Right cardiac atrium (tissue), 5 donors: ENCODE results near the gene VTI1A. TPM values are rescaled to one million over a fixed set of nuclear protein-coding genes. Genes with fewer than 3 reads are reported as not detected.

Experiments used
- ATAC-seq, 2 donors: fragments of 200-7000 bp; cut with Tn5 transposase; one replicate each; pipeline versions ENCODE4 v1.8.0 to v1.9.1; 2020; ENCODE audit warnings: moderate library complexity in 2 of 2, mild to moderate bottlenecking in 1 of 2
- DNase-seq, 3 donors: peaks; one replicate each; pipeline ENCODE4 v3.0.0-alpha.2; 2020
- H3K27ac ChIP-seq: one replicate; pipeline ENCODE4 v1.5.1; 2013; ENCODE audit warnings: mild to moderate bottlenecking, low read length, control low read depth, moderate library complexity
- H3K27me3 ChIP-seq: one replicate; pipeline ENCODE4 v1.6.1; 2013; ENCODE audit not compliant: control insufficient read depth, insufficient read depth
- H3K4me1 ChIP-seq: one replicate; pipeline ENCODE4 v1.6.1; 2013; ENCODE audit warnings: low read length; ENCODE audit not compliant: control insufficient read depth, insufficient read depth
- H3K4me3 ChIP-seq: one replicate; pipeline ENCODE4 v1.5.1; 2013; ENCODE audit warnings: low read length, control low read depth
- H3K9me3 ChIP-seq: one replicate; pipeline ENCODE4 v1.6.1; 2013; ENCODE audit warnings: low read length; ENCODE audit not compliant: control insufficient read depth
- WGBS: extraction: QIAGEN DNeasy Blood & Tissue Kit; methylation state at CpG from one replicate; pipeline ENCODE4 v1.1.7; 2013; 5-methylcytosine and 5-hydroxymethylcytosine counted together
- intact Hi-C, 4 donors: fragments of 100-400 bp; cut with DNase I; formaldehyde crosslinking; loops; one replicate each; pipeline versions ENCODE4 v1.11.0 to v1.14.0; 2022 to 2023
- polyA plus RNA-seq: library from polyadenylated mRNA; stranded (reverse); fragments of 200-250 nt; gene quantifications from one replicate; pipeline ENCODE4 v1.2.3, GENCODE V29; 2013
- total RNA-seq, 4 donors: library from RNA; stranded (reverse); fragmentation: NEBNext Ultra II Directional; extraction: Animal tissue kit (Norgen Biotek cat#: 25700); gene quantifications; one replicate each; pipeline ENCODE4 v1.2.1, GENCODE V29; 2021
- donor health status: healthy with polysubstance abuse.
- donor health status: DM: no; HTN: yes; CAD: no.
- donor health status: DM: no; HTN: no; CAD: no.
- donor health status: DM: no; HTN: yes; CAD: no; lungs with severe emphysema.
- donor health status: DM: yes; HTN: yes; CAD: no.

Gene VTI1A
- total and polyA plus RNA-seq, 5 donors: 9.1 to 22.5 (median 19.7) TPM

DNA sequence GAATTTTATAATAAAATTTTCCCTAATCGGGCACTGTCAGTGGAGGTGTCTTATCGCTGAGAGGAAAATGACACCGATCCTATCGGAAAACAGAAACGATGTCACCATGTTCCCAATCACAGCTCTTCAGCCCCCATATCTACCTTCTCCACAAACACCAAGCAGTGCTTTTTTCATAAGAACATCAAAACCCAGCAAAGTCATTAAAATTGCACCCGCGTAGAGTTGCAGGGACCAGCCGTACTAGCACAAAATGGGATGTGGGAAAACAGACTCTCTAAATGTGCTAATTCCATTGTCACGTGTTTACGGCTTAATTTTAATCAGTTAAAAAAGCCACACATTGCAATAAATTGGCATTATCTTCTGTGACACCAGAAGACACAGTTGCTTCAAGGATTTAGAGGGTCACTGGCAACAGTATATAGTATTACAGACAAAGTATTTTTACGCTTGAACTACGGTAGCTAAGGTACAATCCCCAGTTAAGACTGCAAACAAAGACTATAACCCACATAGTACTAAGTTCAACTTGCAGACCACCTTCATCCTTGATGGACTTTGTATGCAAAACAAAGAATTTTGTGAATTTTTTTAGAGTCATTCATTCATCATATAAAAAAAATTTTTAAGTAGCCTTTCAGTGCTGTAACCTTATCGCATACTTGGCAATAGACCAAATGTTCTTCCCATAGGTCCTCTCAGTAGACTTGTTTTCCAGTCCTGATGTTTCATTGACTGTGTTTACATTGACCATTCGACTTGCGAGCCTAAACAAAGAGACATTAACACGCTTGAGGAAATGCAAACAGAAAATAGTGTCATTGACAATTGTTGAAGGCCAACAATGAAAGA is 116.0 kb downstream of the VTI1A start:
- 93% methylated on average over 16 of the region's 16 CpGs for WGBS
- intact Hi-C loops: loop anchor here in 1 of 4 donors (10.0 kb wide), 2 partner anchors 562 to 822 kb away; no protein-coding TSS in a partner anchor

DNA sequence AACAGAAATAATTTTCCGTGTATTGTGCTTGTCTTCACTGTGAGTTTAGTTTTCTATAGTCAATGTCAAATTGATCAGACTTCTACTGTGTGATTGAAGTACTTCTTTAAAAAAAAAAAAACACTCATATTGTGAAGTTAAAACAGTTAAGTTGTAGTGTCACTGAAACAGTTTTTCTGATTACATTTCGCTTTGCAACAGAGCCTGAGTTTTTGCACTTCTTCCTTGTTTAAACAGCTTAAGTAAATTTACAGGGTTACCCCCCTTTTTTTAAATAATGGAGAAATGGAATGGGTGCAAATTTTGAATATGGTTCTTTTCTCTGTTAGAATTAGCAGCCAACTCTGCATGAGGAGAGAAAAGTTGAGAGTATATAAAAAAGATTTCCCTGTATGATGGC is 117.3 kb downstream of the VTI1A start:
- Histone ChIP-seq H3K9me3 (no peaks in the 10 kb centered on the region), H3K27me3 (no peaks in the 10 kb centered on the region), H3K27ac (no peak overlapping the region), H3K4me3 (no peak overlapping the region), H3K4me1 (no peaks in the 10 kb centered on the region)
- intact Hi-C loops: loop anchor here in 1 of 4 donors (10.0 kb wide), 2 partner anchors 560 to 820 kb away; no protein-coding TSS in a partner anchor
- WGBS: 83% methylated on average over 2 of the region's 2 CpGs
- no peak for ATAC-seq
- DNase-seq: no peak

More for the DNA sequence above, 116.0 kb downstream of the VTI1A start:
- no peaks in the 10 kb centered on the region for H3K4me1 ChIP-seq
- H3K27me3 ChIP-seq: no peaks in the 10 kb centered on the region
- DNase-seq (no peak), ATAC-seq (no peak)
- H3K4me3 ChIP-seq: no peak overlapping the region
- H3K27ac ChIP-seq: no peak overlapping the region
- no peaks in the 10 kb centered on the region for H3K9me3 ChIP-seq

DNA sequence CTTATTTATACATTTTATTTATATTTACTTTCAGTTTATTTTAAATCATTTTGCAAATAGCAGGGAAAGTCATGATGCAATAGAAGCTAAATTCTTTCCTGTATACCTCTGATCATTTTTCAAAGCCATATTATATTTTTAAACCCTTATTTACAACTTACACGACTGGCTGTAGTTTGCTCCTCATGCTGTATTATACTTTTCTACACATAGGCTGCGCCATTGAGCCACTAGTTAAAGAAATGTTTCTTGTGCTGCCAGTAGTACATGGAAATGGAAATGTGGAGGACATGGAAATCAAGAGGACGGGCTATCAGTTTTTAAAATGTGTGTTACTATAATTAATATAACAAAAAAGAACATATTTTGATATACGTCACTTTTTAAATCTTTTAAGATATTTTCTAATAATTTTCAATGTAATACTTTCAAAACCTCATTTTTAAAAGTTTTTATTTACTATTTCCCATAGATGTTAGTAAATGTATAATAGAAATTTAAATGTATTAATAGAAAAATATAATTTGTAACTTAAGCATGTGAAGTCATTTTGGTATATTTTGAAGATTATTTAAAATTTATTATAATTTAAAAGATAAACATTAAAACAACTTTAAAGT is 118.5 kb downstream of the VTI1A start:
- ATAC-seq (peak in 1 of 2 donors; percentile 62), DNase-seq (no peak)
- no peaks in the 10 kb centered on the region for H3K9me3 ChIP-seq
- intact Hi-C loops: loop anchor here in 1 of 4 donors (10.0 kb wide), 2 partner anchors 559 to 819 kb away; no protein-coding TSS in a partner anchor
- WGBS: 43% methylated on average over 4 of the region's 4 CpGs
- H3K4me3 ChIP-seq: no peak overlapping the region
- no peak overlapping the region for H3K27ac ChIP-seq
- H3K4me1 ChIP-seq: no peaks in the 10 kb centered on the region
- no peaks in the 10 kb centered on the region for H3K27me3 ChIP-seq

DNA sequence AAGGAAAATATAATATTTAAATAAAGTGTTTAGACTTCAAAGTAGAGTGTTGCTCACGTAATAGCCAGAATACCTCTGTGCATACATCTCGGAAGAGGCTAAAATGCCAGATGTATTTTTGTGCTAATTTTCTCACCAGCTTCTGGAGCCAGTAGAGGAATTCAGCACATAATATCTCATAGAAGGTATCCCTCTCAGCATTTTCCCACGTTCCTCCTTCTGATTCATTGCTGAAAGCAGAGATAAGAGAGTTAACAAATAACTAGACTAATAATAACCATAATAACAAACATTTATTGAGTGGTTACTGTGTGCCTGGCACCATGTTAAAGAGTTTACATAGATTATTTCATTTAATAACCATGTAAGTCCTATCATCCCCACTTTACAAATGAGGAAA is 123.6 kb downstream of the VTI1A start:
- H3K27ac ChIP-seq: no peak overlapping the region
- intact Hi-C loops: no loop called here
- H3K9me3 ChIP-seq: no peaks in the 10 kb centered on the region
- no peaks in the 10 kb centered on the region for H3K4me1 ChIP-seq
- H3K4me3 ChIP-seq: no peak overlapping the region
- ATAC-seq (no peak), DNase-seq (no peak)
- WGBS: 95% methylated on average over 3 of the region's 3 CpGs
- no peaks in the 10 kb centered on the region for H3K27me3 ChIP-seq

GRCh38 chr10:112579578-112579977 is 132.6 kb downstream of the VTI1A start:
- Histone ChIP-seq H3K4me3 (no peak overlapping the region), H3K27me3 (no peaks in the 10 kb centered on the region), H3K4me1 (no peaks in the 10 kb centered on the region), H3K9me3 (no peaks in the 10 kb centered on the region), H3K27ac (no peak overlapping the region)
- no peak for DNase-seq
- intact Hi-C loops: no loop called here
- WGBS: 97% methylated on average over 1 of the region's 1 CpG
- no peak for ATAC-seq

DNA sequence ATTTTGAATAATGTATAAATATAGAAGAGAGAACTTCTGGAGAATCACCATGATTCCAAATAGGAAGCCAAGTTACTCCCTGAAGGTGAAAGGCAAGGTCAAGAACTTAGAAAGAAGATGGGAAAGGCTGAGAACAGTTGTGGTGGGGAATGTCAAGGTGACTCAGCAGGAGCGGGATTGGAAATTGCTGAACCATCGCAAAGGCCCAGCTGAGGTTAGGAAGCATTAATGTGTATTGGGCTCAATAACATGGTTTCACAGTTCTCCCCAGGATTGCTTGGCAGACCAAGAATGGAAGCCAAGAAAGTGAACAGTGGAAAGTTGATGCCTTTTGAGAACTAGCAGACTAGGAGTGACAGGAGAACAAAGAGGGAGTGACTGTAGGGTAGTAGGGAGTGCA is 133.3 kb downstream of the VTI1A start:
- Histone ChIP-seq H3K4me1 (no peaks in the 10 kb centered on the region), H3K9me3 (no peaks in the 10 kb centered on the region), H3K27ac (no peak overlapping the region), H3K4me3 (no peak overlapping the region), H3K27me3 (no peaks in the 10 kb centered on the region)
- intact Hi-C loops: no loop called here
- DNase-seq (no peak), ATAC-seq (no peak)
- 99% methylated on average over 2 of the region's 2 CpGs for WGBS

- DNase-seq (no peak), ATAC-seq (no peak)
- H3K27ac ChIP-seq: no peak overlapping the region
- H3K9me3 ChIP-seq: no peaks in the 10 kb centered on the region
- intact Hi-C loops: no loop called here
- no peaks in the 10 kb centered on the region for H3K4me1 ChIP-seq
- WGBS: 87% methylated on average over 4 of the region's 4 CpGs
- H3K4me3 ChIP-seq: no peak overlapping the region
- H3K27me3 ChIP-seq: no peaks in the 10 kb centered on the region
Observed at GRCh38 chr10:112581921-112582320, 134.9 kb downstream of the VTI1A start.

- no peaks in the 10 kb centered on the region for H3K9me3 ChIP-seq
- no peak for ATAC-seq
- H3K27me3 ChIP-seq: no peaks in the 10 kb centered on the region
- DNase-seq: no peak
- no peak overlapping the region for H3K4me3 ChIP-seq
- intact Hi-C loops: no loop called here
- H3K27ac ChIP-seq: no peak overlapping the region
- WGBS: 93% methylated on average over 9 of the region's 9 CpGs
- H3K4me1 ChIP-seq: no peaks in the 10 kb centered on the region
Observed at GRCh38 chr10:112583236-112583939, 136.4 kb downstream of the VTI1A start.

DNA sequence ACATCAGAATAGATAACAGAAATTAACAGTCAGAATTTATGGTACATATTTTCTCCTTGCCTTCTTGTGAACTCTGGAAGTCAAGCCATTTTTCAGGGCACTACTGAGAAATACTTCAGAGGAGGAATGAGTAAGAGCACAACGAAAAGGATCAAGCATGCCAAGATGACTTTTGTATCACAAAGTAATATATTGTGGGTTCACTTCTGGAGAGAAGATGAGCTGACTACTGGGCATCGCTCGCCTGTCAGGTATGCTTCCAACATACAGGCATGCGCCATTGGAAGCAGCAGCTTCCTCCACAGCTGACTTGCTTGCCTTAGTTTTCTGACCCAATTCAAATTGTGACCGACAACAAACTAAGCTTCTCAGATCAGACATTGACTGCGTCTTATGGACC is 137.3 kb downstream of the VTI1A start:
- 96% methylated on average over 6 of the region's 6 CpGs for WGBS
- Histone ChIP-seq H3K4me3 (no peak overlapping the region), H3K4me1 (no peaks in the 10 kb centered on the region), H3K9me3 (no peaks in the 10 kb centered on the region), H3K27ac (no peak overlapping the region), H3K27me3 (no peaks in the 10 kb centered on the region)
- ATAC-seq (no peak), DNase-seq (no peak)
- intact Hi-C loops: no loop called here

- Histone ChIP-seq H3K27ac (no peak overlapping the region), H3K9me3 (no peaks in the 10 kb centered on the region), H3K4me3 (no peak overlapping the region), H3K27me3 (no peaks in the 10 kb centered on the region), H3K4me1 (no peaks in the 10 kb centered on the region)
- WGBS: 79% methylated on average over 4 of the region's 4 CpGs
- no peak for ATAC-seq
- intact Hi-C loops: no loop called here
- no peak for DNase-seq
Observed at GRCh38 chr10:112585126-112585525, 138.1 kb downstream of the VTI1A start.

DNA sequence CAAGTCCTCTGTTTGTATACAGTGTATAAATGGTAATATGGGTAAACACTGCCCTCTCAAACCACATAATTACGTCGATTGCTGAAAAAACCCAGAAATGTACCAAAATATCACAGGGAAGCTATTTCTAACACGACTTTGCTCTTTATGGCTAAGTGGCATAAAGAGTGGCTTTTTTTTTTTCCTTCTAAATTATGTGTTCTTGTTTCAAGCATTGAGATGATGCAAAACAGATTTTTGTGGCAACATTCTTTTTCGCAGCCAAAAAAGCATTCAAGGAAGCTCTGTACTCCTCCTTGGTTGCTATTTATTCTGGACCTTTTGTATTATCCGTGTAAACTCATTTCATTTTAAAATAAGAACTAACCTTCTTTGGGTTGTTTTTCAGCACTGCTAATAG is 138.9 kb downstream of the VTI1A start:
- no peak for DNase-seq

More for the DNA sequence above, 138.9 kb downstream of the VTI1A start:
- H3K27ac ChIP-seq: no peak overlapping the region
- H3K4me1 ChIP-seq: no peaks in the 10 kb centered on the region
- H3K9me3 ChIP-seq: no peaks in the 10 kb centered on the region
- H3K4me3 ChIP-seq: no peak overlapping the region
- no peaks in the 10 kb centered on the region for H3K27me3 ChIP-seq
- intact Hi-C loops: no loop called here
- WGBS: 76% methylated on average over 5 of the region's 5 CpGs
- ATAC-seq: no peak
